Measurements from ENCODE around the gene ZNF579. TPM values are rescaled to one million over a fixed set of nuclear protein-coding genes. Genes with fewer than 3 reads are reported as not detected.

The ZNF579 gene
- total and polyA plus RNA-seq, 9 of the 15 experiments (the other 6 are each of a cell fraction or from before 2014, with no cell fraction given) = 0.06 to 15.9 (median 1.6) TPM

DNA sequence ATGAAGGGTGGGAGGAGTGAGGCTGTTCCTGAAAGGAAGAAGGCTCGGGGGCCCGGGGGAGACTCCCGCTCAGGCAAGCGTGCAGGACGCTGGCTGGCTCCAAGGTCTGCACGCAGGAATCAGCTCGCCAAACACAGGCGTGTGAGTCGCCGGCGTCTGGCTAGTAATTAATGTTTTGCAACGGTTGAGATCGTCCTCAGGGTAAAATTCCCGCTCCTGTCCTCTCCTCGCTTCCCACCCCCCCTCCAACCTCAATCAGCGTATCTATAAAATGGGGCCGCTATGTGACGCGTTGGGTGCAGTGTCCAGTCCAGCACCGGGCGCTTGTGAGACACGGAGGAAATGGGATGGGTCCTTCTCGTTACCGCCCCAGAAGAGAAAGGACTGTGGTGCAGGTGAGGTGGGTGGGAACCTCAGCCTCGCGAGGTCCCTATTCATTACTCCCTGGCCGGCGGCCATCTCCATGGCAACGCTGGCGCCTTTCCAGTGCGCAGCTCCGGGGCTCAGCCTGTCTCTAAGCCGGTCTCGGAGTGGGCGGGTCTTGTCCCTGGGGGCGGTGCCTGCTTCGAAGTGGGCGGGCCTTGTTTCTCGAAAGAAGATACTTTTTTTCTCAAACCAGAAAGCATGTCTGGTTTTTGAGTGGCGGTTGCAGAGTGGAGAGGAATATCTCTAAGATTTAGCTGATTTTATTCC lies 6.5 kb upstream of the ZNF579 start:
- 2% methylated on average over 33 of the region's 40 CpGs for WGBS (ENCODE audit: insufficient coverage, low coverage, missing lambda C conversion rate)
- Histone ChIP-seq H4K20me1 (replicated peaks; ENCODE audit: control insufficient read depth, insufficient read depth, low read length) (0 out of 2 replicates have a peak, but pooled peaks cover 6% of the 10 kb centered on the region), H3K4me2 (ENCODE audit: insufficient read depth, low read length) (peak overlapping the region; percentile 79), H3K4me3 (peak overlapping the region; percentile 23; the same call in 1 of the 2 replicates), H3K9me3 (replicated peaks; ENCODE audit: control insufficient read depth, insufficient read depth, low read depth, low read length) (no peaks in the 10 kb centered on the region), H2AFZ (ENCODE audit: low read depth, low read length) (peak overlapping the region; percentile 82), H3K27me3 (ENCODE audit: control insufficient read depth in 2 of 2, insufficient read depth in 2 of 2, low read length in 2 of 2) (peaks cover 8 to 12% of the 10 kb centered on the region in 2 experiments; a peak in 4 of 5 replicates), H3K36me3 (ENCODE audit: control insufficient read depth, insufficient read depth, low read length) (peaks cover 4% of the 10 kb centered on the region; the same call in 2 of the 3 replicates), H3K9me1 (ENCODE audit: control insufficient read depth, insufficient read depth, low read length) (no peaks in the 10 kb centered on the region), H3K9ac (ENCODE audit: insufficient read depth in 1 of 2, low read depth in 2 of 2, low read length in 2 of 2) (peak overlapping the region in 1 of 2 experiments; percentile 70; a peak in 2 of 4 replicates), H3K4me1 (replicated peaks in 1 of 2; ENCODE audit: control insufficient read depth in 2 of 2, insufficient read depth in 2 of 2, low read length in 2 of 2) (peaks cover 11 to 37% of the 10 kb centered on the region in 2 experiments; a peak in 3 of 5 replicates), H3K27ac (ENCODE audit: extremely low read depth, low read depth, low read length) (no peak overlapping the region), H3K79me2 (ENCODE audit: control insufficient read depth, insufficient read depth, low read length) (no peaks in the 10 kb centered on the region)
- ChIA-PET CTCF (ENCODE audit: low intra/inter-chr PET ratio) (no interaction called here), POLR2A (interaction anchor here (0.6 to 3.1 kb wide), 7 partner anchors 11 to 806 kb away, joined by 3 to 22 read pairs (median 3); partner anchors contain the start of genes FIZ1 and ZNF524)
- peak; percentile 97 for ATAC-seq
- BruUV-seq (replicated peaks) = no TSS peak
- DNase-seq (ENCODE audit: extremely low read depth in 1 of 4, low spot score in 3 of 4) = peak; percentile 96 to 98 (median 98)
- peak; percentile 99 for FAIRE-seq
- intact Hi-C loops (cut with micrococcal nuclease) (no loop called here), in situ Hi-C loops (cut with MboI) (no loop called here)
- TF ChIP-seq TBP (optimal IDR thresholded peaks at IDR 0.05; ENCODE audit: low read depth, low read length) (peak; percentile 46), HMG20A (CRISPR knock-in tag; conservative IDR thresholded peaks at IDR 0.05) (no peak), NR3C1 (CRISPR knock-in tag; IDR thresholded peaks at IDR 0.05) (no peak), SRSF9 (IDR thresholded peaks at IDR 0.05; ENCODE audit: borderline replicate concordance, low read depth, low read length) (no peak), SLC30A9 (CRISPR knock-in tag; IDR thresholded peaks at IDR 0.05) (no peak), MXI1 (IDR thresholded peaks at IDR 0.05; ENCODE audit: low read depth, low read length) (peak; percentile 69; the same call in 1 of the 2 replicates), NRF1 (conservative IDR thresholded peaks at IDR 0.05 in 1 of 2, IDR thresholded peaks at IDR 0.05 in 1 of 2) (peak; percentile 92 to 93)
- TF ChIP-seq, protein P1, sequence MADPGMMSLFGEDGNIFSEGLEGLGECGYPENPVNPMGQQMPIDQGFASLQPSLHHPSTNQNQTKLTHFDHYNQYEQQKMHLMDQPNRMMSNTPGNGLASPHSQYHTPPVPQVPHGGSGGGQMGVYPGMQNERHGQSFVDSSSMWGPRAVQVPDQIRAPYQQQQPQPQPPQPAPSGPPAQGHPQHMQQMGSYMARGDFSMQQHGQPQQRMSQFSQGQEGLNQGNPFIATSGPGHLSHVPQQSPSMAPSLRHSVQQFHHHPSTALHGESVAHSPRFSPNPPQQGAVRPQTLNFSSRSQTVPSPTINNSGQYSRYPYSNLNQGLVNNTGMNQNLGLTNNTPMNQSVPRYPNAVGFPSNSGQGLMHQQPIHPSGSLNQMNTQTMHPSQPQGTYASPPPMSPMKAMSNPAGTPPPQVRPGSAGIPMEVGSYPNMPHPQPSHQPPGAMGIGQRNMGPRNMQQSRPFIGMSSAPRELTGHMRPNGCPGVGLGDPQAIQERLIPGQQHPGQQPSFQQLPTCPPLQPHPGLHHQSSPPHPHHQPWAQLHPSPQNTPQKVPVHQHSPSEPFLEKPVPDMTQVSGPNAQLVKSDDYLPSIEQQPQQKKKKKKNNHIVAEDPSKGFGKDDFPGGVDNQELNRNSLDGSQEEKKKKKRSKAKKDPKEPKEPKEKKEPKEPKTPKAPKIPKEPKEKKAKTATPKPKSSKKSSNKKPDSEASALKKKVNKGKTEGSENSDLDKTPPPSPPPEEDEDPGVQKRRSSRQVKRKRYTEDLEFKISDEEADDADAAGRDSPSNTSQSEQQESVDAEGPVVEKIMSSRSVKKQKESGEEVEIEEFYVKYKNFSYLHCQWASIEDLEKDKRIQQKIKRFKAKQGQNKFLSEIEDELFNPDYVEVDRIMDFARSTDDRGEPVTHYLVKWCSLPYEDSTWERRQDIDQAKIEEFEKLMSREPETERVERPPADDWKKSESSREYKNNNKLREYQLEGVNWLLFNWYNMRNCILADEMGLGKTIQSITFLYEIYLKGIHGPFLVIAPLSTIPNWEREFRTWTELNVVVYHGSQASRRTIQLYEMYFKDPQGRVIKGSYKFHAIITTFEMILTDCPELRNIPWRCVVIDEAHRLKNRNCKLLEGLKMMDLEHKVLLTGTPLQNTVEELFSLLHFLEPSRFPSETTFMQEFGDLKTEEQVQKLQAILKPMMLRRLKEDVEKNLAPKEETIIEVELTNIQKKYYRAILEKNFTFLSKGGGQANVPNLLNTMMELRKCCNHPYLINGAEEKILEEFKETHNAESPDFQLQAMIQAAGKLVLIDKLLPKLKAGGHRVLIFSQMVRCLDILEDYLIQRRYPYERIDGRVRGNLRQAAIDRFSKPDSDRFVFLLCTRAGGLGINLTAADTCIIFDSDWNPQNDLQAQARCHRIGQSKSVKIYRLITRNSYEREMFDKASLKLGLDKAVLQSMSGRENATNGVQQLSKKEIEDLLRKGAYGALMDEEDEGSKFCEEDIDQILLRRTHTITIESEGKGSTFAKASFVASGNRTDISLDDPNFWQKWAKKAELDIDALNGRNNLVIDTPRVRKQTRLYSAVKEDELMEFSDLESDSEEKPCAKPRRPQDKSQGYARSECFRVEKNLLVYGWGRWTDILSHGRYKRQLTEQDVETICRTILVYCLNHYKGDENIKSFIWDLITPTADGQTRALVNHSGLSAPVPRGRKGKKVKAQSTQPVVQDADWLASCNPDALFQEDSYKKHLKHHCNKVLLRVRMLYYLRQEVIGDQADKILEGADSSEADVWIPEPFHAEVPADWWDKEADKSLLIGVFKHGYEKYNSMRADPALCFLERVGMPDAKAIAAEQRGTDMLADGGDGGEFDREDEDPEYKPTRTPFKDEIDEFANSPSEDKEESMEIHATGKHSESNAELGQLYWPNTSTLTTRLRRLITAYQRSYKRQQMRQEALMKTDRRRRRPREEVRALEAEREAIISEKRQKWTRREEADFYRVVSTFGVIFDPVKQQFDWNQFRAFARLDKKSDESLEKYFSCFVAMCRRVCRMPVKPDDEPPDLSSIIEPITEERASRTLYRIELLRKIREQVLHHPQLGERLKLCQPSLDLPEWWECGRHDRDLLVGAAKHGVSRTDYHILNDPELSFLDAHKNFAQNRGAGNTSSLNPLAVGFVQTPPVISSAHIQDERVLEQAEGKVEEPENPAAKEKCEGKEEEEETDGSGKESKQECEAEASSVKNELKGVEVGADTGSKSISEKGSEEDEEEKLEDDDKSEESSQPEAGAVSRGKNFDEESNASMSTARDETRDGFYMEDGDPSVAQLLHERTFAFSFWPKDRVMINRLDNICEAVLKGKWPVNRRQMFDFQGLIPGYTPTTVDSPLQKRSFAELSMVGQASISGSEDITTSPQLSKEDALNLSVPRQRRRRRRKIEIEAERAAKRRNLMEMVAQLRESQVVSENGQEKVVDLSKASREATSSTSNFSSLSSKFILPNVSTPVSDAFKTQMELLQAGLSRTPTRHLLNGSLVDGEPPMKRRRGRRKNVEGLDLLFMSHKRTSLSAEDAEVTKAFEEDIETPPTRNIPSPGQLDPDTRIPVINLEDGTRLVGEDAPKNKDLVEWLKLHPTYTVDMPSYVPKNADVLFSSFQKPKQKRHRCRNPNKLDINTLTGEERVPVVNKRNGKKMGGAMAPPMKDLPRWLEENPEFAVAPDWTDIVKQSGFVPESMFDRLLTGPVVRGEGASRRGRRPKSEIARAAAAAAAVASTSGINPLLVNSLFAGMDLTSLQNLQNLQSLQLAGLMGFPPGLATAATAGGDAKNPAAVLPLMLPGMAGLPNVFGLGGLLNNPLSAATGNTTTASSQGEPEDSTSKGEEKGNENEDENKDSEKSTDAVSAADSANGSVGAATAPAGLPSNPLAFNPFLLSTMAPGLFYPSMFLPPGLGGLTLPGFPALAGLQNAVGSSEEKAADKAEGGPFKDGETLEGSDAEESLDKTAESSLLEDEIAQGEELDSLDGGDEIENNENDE (IDR thresholded peaks at IDR 0.05; ENCODE audit: low read depth, low read length) = no peak

All from K562 (cell line).